ENCODE results near the gene FNDC5. TPM values are rescaled to one million over a fixed set of nuclear protein-coding genes. Genes with fewer than 3 reads are reported as not detected.

The FNDC5 gene
- polyA plus RNA-seq, 1 donor from 2014 or later, result 21.6 TPM

Other genes starting within 250 kb of the FNDC5 start
- gene ZBTB8OS, start 220.4 kb downstream of the FNDC5 start, polyA plus RNA-seq, result 84.1 and 96.7 TPM in 2 replicates
- 253 and 270 TPM in 2 replicates for gene RBBP4, start 219.7 kb downstream of the FNDC5 start, polyA plus RNA-seq
- gene SYNC, start 168.1 kb downstream of the FNDC5 start, polyA plus RNA-seq, result not detected in 2 replicates
- gene YARS1, start 53.6 kb downstream of the FNDC5 start, polyA plus RNA-seq, result 40.1 and 49.4 TPM in 2 replicates
- 63.4 and 77.0 TPM in 2 replicates for gene S100PBP, start 53.3 kb downstream of the FNDC5 start, polyA plus RNA-seq
- gene HPCA, start 15.6 kb upstream of the FNDC5 start, polyA plus RNA-seq, result 1.9 TPM in 1 of 2 replicates, not detected in the other
- 2.1 TPM in 1 of 2 replicates, not detected in the other for gene TMEM54, start 30.5 kb upstream of the FNDC5 start, polyA plus RNA-seq
- gene RNF19B, start 93.9 kb upstream of the FNDC5 start, polyA plus RNA-seq, result 22.1 and 30.8 TPM in 2 replicates
- 90.1 and 107 TPM in 2 replicates for gene AK2, start 166.0 kb upstream of the FNDC5 start, polyA plus RNA-seq
- gene AZIN2, start 210.2 kb upstream of the FNDC5 start, polyA plus RNA-seq, result 22.5 and 22.7 TPM in 2 replicates

Measured in neural cell (in vitro differentiated cells).